ENCODE results near the gene E2F2. TPM values are rescaled to one million over a fixed set of nuclear protein-coding genes. Genes with fewer than 3 reads are reported as not detected.
A peak's percentile ranks its signal among the peaks of the same experiment; 100 is the strongest.

The E2F2 gene
- total and polyA plus RNA-seq, 2 of the 13 experiments (the other 11 are each of a cell fraction or from before 2014, with no cell fraction given), result 0.65 to 6.6 TPM

- TF ChIP-seq ZNF879 (CRISPR knock-in tag; IDR thresholded peaks at IDR 0.05) (no peak), GZF1 (CRISPR knock-in tag; IDR thresholded peaks at IDR 0.05) (no peak), ZFP90 (CRISPR knock-in tag; IDR thresholded peaks at IDR 0.05; ENCODE audit: borderline replicate concordance) (peak; percentile 65; the same call in 1 of the 2 replicates), PCBP1 (IDR thresholded peaks at IDR 0.05; ENCODE audit: borderline replicate concordance, low read depth, low read length) (no peak), RNF219 (CRISPR knock-in tag; IDR thresholded peaks at IDR 0.05) (no peak), ATM (IDR thresholded peaks at IDR 0.05; ENCODE audit: borderline replicate concordance) (no peak), MEF2D (CRISPR knock-in tag; IDR thresholded peaks at IDR 0.05) (no peak), NFATC3 (CRISPR knock-in tag; IDR thresholded peaks at IDR 0.05) (no peak), HES4 (CRISPR knock-in tag; IDR thresholded peaks at IDR 0.05; ENCODE audit: borderline replicate concordance) (0 out of 2 replicates have a peak, but pooled peaks have one; percentile 34), ZKSCAN8 (CRISPR knock-in tag; IDR thresholded peaks at IDR 0.05; ENCODE audit: borderline replicate concordance) (no peak), ETV5 (CRISPR knock-in tag; IDR thresholded peaks at IDR 0.05; ENCODE audit: borderline replicate concordance) (peak; percentile 50; the same call in 1 of the 2 replicates), ZNF382 (CRISPR knock-in tag; IDR thresholded peaks at IDR 0.05; ENCODE audit: borderline replicate concordance) (no peak), NR2F6 (IDR thresholded peaks at IDR 0.05) (no peak), NR2F6 (CRISPR knock-in tag; IDR thresholded peaks at IDR 0.05) (peak; percentile 8; the same call in 1 of the 2 replicates), FOXM1 (CRISPR knock-in tag; IDR thresholded peaks at IDR 0.05) (no peak), ZNF512B (CRISPR knock-in tag; IDR thresholded peaks at IDR 0.05; ENCODE audit: borderline replicate concordance) (no peak), TOE1 (CRISPR knock-in tag; IDR thresholded peaks at IDR 0.05) (no peak), ATF3 (CRISPR knock-in tag; IDR thresholded peaks at IDR 0.05) (0 out of 2 replicates have a peak, but pooled peaks have one; percentile 10), FUBP1 (CRISPR knock-in tag; IDR thresholded peaks at IDR 0.05; ENCODE audit: borderline replicate concordance) (no peak), ZBTB21 (CRISPR knock-in tag; IDR thresholded peaks at IDR 0.05) (no peak), JUND (CRISPR knock-in tag; IDR thresholded peaks at IDR 0.05) (no peak), PTBP1 (IDR thresholded peaks at IDR 0.05; ENCODE audit: low read depth, low read length, poor library complexity, severe bottlenecking) (no peak), HIVEP1 (CRISPR knock-in tag; IDR thresholded peaks at IDR 0.05) (peak; percentile 71; the same call in 1 of the 2 replicates)
These were observed 28.3 kb upstream of the E2F2 start, which contains the start of gene ID3 (continued) for GRCh38 chr1:23559136-23559984.

All from HepG2 (cell line).